Suprapubic skin (tissue), 4 donors: Measurements from ENCODE around the gene ARX. TPM values are rescaled to one million over a fixed set of nuclear protein-coding genes. Genes with fewer than 3 reads are reported as not detected.

Source experiments
- DNase-seq, 2 donors: peaks; one replicate each; pipeline ENCODE4 v3.0.0-alpha.2; 2019; ENCODE audit warnings: low spot score in 2 of 2
- H3K27ac ChIP-seq: fragments of 200-600 bp; sonication (generic); one replicate; pipeline ENCODE4 v1.5.1; 2019
- H3K27me3 ChIP-seq: fragments of 200-600 bp; sonication (generic); one replicate; pipeline ENCODE4 v1.5.1; 2019
- H3K36me3 ChIP-seq: fragments of 200-600 bp; sonication (generic); one replicate; pipeline ENCODE4 v1.5.1; 2019
- H3K4me1 ChIP-seq: fragments of 200-600 bp; sonication (generic); one replicate; pipeline ENCODE4 v1.5.1; 2019
- H3K4me3 ChIP-seq: fragments of 200-600 bp; sonication (generic); one replicate; pipeline ENCODE4 v1.5.1; 2019; ENCODE audit warnings: mild to moderate bottlenecking
- H3K9me3 ChIP-seq: fragments of 200-600 bp; sonication (generic); one replicate; pipeline ENCODE4 v1.5.1; 2019
- EP300 ChIP-seq: sonication (generic); formaldehyde crosslinking; IDR thresholded peaks from one replicate; pipeline ENCODE4 v1.6.1; 2017; ENCODE audit warnings: antibody characterized with exemption
- POLR2A ChIP-seq, 2 donors: fragments of 450-650 bp; IDR thresholded peaks; one replicate each; pipeline ENCODE4 v1.6.1; 2017; ENCODE audit warnings: antibody characterized with exemption in 2 of 2, mild to moderate bottlenecking in 2 of 2, moderate library complexity in 2 of 2
- POLR2AphosphoS5 ChIP-seq, 3 donors: sonication (generic); formaldehyde crosslinking; IDR thresholded peaks; one replicate each; pipeline ENCODE4 v1.6.1; 2017; ENCODE audit warnings: antibody characterized with exemption in 3 of 3
- WGBS: methylation state at CpG from one replicate; pipeline ENCODE4 v1.1.5; 2018; 5-methylcytosine and 5-hydroxymethylcytosine counted together
- total RNA-seq, 4 donors: library from RNA; depleted of rRNA; stranded (reverse); fragments of >200 nt; gene quantifications; one replicate each; pipeline ENCODE4 v1.1.0, GENCODE V29; 2016
- TF ChIP-seq, protein P1 (sequence below), 2 donors: fragments of 200-600 bp in 1 of 2; fragments of 450-650 bp in 1 of 2; sonication (generic) in 1 of 2; IDR thresholded peaks; one replicate each; pipeline ENCODE4 v1.5.1; 2016 to 2019; ENCODE audit warnings: antibody characterized with exemption in 2 of 2, mild to moderate bottlenecking in 1 of 2, moderate library complexity in 1 of 2

The ARX gene
- total RNA-seq, 4 donors from 2014 or later = 0.15 TPM; not detected in 3

DNA sequence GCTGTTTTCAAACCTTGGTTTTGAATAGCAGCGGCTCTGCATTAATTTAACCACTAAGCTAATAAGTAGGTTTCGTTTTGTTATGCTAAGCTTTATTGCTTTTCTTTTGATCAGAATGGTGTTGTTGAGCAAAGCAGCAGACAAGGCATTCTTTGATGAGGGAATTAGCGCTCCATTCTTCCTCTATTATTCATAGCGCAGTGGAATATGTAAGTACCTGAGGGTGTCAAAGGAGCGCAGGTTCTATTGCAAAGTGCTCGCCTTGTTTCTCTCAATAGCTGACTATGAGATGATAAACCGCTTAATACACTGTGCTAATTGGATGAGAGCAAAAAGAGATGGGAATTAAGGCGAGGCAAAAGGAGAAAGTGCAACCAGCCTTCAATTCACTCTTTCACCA, 16.3 kb downstream of the ARX start:
- Histone ChIP-seq H3K27ac (no peak overlapping the region), H3K27me3 (peaks cover 20% of the 10 kb centered on the region), H3K9me3 (no peaks in the 10 kb centered on the region), H3K36me3 (no peaks in the 10 kb centered on the region), H3K4me1 (peaks cover 12% of the 10 kb centered on the region), H3K4me3 (no peak overlapping the region)
- DNase-seq = no peak
- TF ChIP-seq, protein P1, sequence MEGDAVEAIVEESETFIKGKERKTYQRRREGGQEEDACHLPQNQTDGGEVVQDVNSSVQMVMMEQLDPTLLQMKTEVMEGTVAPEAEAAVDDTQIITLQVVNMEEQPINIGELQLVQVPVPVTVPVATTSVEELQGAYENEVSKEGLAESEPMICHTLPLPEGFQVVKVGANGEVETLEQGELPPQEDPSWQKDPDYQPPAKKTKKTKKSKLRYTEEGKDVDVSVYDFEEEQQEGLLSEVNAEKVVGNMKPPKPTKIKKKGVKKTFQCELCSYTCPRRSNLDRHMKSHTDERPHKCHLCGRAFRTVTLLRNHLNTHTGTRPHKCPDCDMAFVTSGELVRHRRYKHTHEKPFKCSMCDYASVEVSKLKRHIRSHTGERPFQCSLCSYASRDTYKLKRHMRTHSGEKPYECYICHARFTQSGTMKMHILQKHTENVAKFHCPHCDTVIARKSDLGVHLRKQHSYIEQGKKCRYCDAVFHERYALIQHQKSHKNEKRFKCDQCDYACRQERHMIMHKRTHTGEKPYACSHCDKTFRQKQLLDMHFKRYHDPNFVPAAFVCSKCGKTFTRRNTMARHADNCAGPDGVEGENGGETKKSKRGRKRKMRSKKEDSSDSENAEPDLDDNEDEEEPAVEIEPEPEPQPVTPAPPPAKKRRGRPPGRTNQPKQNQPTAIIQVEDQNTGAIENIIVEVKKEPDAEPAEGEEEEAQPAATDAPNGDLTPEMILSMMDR (IDR thresholded peaks at IDR 0.05) = no peak
- no peak for TF ChIP-seq POLR2A (IDR thresholded peaks at IDR 0.05)
- TF ChIP-seq POLR2AphosphoS5 (IDR thresholded peaks at IDR 0.05) = no peak
- no peak for TF ChIP-seq EP300
- 52% methylated on average over 8 of the region's 8 CpGs for WGBS

DNA sequence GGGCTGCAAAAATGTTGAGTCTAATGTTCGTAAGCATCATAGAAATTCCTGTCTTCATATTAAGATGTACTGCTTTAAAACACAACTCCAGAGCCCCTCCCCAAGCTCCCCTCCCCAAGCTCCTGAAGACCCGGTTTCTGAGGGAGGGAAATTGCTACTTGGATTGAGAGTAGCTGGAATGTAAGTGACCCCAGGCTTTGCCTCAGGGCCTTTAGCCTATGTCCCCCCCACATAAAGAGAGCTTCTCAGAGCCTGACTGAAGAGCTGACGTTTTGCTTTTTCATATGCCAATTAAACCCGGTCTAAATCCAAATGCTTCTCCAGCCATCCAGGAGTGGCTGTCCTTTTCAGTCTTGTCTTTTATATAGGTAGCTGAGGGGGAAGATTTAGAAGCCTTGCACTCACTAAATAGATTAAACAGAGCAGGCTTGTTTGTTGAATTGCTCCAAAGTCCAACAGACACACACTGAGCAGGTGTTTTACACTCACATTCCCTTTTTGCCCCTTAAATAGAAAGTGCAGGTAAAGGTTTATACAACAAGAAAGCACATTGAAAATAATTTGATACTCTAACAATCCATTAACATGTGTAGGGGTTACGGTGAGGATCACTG, 19.6 kb downstream of the ARX start:
- no peaks in the 10 kb centered on the region for H3K4me1 ChIP-seq

DNA sequence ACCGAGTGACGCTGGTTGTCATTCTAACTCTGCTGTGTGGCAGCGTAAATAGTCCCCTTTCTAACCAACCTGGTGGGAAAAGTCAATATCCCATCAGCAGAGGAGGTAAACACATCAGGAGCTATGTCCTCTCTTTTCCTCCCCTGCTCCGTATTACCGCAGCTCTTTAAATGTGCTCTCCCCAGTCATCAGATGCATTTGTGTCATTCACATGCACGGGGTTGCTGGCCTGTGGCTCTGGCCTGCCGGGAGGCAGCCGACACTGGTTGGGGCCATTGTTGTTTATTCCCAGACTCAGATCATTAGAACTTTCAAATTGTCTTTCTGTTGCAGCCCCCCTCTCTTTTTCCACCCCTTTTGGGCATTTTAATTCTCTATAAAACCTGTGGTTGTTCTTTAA, 21.9 kb downstream of the ARX start:
- Histone ChIP-seq H3K27me3 (no peaks in the 10 kb centered on the region), H3K4me1 (no peaks in the 10 kb centered on the region), H3K36me3 (no peaks in the 10 kb centered on the region), H3K27ac (no peak overlapping the region), H3K4me3 (no peak overlapping the region), H3K9me3 (no peaks in the 10 kb centered on the region)
- WGBS = 69% methylated on average over 8 of the region's 8 CpGs
- DNase-seq = no peak
- TF ChIP-seq EP300 = no peak
- no peak for TF ChIP-seq POLR2A (IDR thresholded peaks at IDR 0.05)
- TF ChIP-seq, protein P1 (IDR thresholded peaks at IDR 0.05) = no peak
- TF ChIP-seq POLR2AphosphoS5 (IDR thresholded peaks at IDR 0.05) = no peak

More for the DNA sequence above, 19.6 kb downstream of the ARX start:
- 48% methylated on average over 5 of the region's 5 CpGs for WGBS
- Histone ChIP-seq H3K4me3 (no peak overlapping the region), H3K9me3 (no peaks in the 10 kb centered on the region), H3K36me3 (no peaks in the 10 kb centered on the region), H3K27ac (no peak overlapping the region), H3K27me3 (no peaks in the 10 kb centered on the region)
- TF ChIP-seq EP300 (no peak), POLR2AphosphoS5 (IDR thresholded peaks at IDR 0.05) (no peak)
- TF ChIP-seq, protein P1 (IDR thresholded peaks at IDR 0.05) = no peak
- no peak for DNase-seq

DNA sequence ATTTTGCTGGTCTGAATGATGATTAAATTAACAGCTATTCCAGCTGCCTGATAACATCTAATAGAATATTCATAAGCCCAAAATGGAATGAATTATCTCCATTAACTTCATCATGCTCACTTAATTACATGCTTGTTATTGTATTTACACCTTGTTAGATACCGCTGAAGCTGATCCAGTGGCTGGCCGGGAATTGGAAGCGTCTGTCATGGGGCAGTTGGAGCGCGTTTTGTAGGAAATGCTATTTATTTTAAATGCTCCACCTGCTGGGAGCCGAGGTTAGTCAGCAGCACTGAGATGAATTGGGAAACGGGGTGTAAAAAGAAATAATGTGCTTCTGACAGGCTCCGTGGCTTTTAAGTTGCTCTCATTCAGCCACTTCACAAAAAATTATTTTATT, 25.2 kb downstream of the ARX start:
- no peak for TF ChIP-seq POLR2AphosphoS5 (IDR thresholded peaks at IDR 0.05)
- TF ChIP-seq, protein P1 (IDR thresholded peaks at IDR 0.05) = no peak
- TF ChIP-seq POLR2A (IDR thresholded peaks at IDR 0.05) = no peak
- TF ChIP-seq EP300 = no peak
- Histone ChIP-seq H3K4me3 (no peak overlapping the region), H3K36me3 (no peaks in the 10 kb centered on the region), H3K27ac (no peak overlapping the region), H3K9me3 (no peaks in the 10 kb centered on the region), H3K4me1 (no peaks in the 10 kb centered on the region), H3K27me3 (no peaks in the 10 kb centered on the region)
- 60% methylated on average over 8 of the region's 8 CpGs for WGBS
- no peak for DNase-seq

DNA sequence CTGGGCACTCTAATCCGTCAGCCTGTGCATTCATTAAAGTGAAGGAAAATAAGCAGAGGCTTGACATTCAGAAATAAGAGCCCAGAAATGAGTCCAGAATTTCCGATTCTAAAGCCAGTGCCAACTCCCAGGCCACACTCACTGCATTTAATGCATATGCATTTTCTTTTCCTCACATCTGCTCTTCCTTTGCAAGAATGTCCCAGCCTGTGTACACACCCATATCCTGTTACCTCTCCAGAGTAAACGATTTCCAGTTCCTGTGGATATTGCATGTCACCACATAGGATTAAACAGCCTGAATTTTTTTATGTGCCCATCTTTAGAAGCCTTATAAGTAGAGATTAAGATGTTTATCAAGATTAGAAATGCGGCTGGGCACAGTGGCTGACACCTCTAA, 27.5 kb downstream of the ARX start:
- TF ChIP-seq, protein P1 (IDR thresholded peaks at IDR 0.05) = no peak
- no peak for TF ChIP-seq POLR2A (IDR thresholded peaks at IDR 0.05)
- WGBS = 69% methylated on average over 4 of the region's 4 CpGs
- Histone ChIP-seq H3K27me3 (no peaks in the 10 kb centered on the region), H3K27ac (no peak overlapping the region), H3K4me3 (no peak overlapping the region), H3K36me3 (no peaks in the 10 kb centered on the region), H3K4me1 (no peaks in the 10 kb centered on the region), H3K9me3 (no peaks in the 10 kb centered on the region)
- no peak for DNase-seq
